Activated T-cell treated with anti-CD3 and anti-CD28 coated beads for 4 hours (primary cell): ENCODE data around the gene DHX34.
"Not testable (repeated sequence)": the region's sequence is repeated elsewhere in the genome, so short reads cannot be mapped to it uniquely, and the experiment has no call there.

ENCODE experiments used
- DNase-seq: peaks from one replicate; pipeline ENCODE4 v3.0.0-alpha.2; 2020

Gene DHX34

DNA sequence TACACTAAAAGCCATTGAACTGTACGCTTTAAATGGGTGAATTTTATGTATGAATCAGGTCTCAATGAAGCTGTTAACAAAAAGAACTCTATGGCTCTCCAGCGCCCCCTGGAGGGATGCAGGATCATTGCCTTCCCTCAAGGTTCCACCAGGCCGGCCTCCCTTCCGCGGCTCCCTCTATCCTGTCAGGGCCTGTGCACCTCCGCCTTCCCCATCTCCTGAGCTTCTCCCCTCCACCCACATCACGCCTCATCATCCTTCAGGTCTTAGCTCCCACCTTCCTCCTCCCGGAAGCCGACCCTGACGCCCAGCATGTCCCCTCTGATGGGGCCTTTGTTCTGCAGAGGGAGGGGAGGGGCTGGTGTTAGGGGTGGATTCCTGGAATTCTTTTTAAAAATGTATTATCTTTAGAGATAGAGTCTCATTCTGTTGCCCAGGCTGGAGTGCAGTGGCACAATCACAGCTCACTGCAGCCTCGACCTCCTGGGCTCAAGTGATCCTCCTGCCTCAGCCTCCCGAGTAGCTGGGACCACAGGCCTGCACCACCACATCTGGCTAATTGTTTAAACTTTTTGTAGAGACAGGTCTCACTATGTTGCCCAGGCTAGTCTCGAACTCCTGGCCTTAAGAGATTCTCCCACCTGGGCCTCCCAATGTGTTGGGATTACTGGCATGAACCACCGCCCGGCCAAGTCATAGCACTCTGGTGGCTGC is 42.6 kb downstream of the DHX34 start:
- DNase-seq = peak; percentile 80

DNA sequence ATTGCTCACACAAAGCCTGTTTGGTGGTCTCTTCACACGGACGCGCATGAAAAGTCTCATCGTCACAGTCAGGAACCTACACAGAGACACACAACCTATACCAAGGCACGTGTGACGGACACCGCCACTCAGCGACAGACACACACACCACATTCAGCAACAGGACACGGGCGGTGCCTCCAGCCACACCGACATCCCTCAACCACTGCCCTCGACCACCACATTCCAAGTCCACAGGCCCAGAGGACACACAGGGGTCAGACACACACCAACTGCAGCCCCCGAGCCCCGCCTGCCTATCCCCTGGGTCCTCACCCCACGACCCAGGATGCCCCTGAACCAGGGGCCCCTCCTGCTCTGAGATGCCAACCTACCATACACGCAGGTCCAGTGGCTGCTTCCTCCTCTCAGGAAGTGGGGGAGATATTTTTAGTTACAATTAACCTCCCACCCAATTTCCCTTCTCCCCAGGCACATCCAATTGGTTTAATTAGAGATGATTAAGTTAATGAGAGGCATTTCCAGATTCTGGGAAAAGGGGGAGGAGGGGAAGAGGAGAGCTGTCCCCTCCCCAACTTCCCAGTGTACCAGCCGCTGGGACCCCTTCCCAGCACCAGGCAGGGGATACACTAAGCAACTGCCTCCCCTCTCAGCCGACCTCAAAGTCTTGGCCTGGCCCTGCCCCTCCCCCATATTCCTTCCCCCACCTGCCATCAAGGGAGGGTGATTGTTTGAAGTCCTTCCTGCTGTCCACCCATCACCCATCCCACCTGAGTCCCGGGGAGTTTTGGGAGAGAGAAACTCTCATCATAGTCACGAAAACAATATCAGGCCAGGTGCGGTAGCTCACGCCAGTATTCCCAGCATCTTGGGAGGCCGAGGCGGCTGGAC is 49.8 kb downstream of the DHX34 start:
- DNase-seq = no peak

GRCh38 chr19:47402504-47402903 is 53.4 kb downstream of the DHX34 start:
- no peak for DNase-seq

DNA sequence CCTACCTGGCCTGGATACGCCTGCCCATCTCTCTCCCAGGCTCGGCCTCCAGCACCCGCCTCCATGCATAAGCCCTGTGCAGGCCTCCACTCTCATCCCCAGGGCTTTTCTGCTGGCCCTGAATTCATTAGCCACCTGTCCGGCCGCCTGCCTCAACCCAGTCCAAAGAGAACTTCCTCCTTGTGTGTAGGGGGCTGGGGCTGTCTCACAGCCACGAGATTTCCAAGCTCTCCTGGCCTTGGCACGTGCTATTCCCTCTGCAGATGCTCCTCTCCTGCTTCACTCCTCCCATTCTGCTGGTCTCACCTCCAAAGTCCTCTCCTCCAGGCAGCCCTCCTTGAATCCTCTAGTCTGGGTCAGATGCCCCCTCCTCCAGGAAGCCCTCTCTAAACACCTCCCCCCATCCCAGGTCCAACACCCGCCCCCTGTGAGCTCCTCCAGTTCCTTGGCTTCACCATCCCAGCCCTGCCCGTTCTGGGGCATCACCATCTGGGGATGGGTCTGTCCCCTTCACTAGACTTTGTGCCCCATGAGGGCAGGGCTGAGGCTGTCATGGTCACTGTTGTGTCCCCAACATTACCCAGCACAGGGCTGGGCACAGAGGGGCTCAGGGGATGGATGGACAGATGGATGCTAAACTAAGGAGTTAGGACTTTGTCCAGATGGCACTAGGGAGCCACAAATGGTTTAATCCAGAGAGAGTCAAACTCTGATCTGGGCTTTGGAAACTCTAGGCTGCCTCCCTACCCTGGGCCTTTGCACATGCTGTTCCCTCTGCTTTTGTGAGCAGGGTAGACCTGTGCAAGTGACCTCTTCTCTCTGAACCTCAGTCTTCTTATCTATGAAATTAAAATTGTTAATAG is 55.5 kb downstream of the DHX34 start:
- DNase-seq = no peak

DNA sequence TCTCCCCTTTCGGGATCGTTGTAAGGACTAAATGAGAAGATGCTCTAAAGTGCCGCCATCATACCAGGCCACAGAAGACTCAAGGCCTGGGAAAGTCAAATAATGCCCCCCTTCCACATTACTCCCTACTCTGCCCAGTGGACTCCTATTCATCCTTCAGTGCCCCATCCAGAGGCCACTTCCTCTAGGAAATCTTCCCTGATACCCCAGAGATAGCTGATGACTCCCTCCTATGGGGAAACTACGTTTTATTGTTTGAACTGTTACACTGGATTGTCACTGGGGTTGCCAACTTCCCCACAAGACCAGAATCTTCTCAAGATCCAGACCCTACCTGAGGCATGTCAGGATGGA is 56.1 kb downstream of the DHX34 start:
- DNase-seq = no peak

GRCh38 chr19:47405854-47406417 is 56.8 kb downstream of the DHX34 start:
- DNase-seq = no peak

DNA sequence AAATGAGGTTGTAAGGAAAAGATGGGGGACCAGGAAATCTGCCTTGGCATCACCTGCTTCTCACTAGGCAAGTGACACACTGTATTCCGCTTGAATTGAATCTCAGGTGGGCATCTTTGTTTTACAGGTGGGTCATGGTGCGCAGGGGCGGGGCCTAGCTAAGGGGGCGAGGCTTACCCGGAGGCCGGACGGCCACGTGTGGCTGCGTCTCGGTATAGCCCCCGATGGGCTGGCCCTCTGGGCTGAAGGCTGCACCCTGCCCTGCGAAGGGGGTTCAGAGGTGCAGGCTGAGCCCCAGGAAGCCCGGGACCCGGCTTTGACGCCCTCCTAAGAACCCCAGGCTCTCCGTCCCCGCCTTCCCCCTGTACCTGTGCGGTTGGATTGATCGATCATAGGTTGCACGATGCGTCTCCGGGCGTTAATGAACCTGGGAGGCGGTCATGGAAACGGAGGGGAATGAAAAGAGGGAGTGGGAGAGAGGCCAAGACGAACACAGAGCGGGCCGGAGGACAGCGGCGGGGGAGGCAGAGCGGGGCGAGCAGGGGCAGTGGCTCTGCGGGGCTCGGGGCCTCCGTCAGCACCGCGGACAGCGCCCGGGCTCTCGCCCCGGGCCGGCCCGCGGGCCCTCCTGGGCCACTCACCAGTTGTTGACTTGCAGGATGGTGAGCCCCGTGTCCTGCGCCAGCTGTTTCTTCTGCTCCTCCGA is 57.7 kb downstream of the DHX34 start:
- DNase-seq = no peak

- DNase-seq = no peak
Measured at GRCh38 chr19:47407417-47407774, 58.3 kb downstream of the DHX34 start.

DNA sequence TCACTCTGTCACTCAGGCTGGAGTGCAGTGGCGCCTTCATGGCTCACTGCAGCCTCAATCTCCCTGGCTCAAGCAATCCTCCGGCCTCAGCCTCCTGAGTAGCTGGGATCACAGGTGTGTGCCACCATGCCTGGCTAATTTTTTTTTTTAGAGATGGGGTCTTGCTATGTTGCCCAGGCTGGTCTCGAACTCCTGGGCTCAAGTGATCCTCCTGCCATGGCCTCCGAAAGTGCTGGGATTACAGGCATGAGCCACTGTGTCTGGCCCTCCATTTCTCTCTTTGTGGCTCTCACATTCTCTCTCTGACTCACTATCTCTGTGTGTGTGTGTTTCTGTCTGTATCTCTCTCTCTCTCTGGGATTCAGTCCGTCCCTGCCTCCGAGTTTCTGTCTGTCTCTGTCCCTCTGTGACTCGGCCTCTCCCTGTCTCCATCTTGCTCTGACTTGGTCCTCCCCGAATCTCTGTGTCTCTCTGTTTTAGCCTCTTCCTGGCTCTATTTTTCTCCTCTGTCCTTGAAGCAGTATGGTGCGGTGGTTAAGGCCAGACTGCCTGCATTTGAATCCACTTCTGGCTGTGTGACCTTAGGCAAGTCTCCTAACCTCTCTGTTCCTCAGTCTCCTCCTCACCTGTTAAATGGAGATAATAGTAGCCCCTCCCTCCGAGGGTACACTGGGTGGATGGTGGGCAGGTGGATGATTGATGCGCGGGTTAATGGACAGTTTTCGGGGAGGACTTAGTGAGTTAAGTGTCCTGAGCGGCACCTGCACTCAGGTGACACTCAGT is 59.2 kb downstream of the DHX34 start:
- DNase-seq = no peak

GRCh38 chr19:47411101-47411500 is 62.0 kb downstream of the DHX34 start:
- no peak for DNase-seq

GRCh38 chr19:47411696-47412095 is 62.6 kb downstream of the DHX34 start:
- DNase-seq = not testable (repeated sequence)

DNA sequence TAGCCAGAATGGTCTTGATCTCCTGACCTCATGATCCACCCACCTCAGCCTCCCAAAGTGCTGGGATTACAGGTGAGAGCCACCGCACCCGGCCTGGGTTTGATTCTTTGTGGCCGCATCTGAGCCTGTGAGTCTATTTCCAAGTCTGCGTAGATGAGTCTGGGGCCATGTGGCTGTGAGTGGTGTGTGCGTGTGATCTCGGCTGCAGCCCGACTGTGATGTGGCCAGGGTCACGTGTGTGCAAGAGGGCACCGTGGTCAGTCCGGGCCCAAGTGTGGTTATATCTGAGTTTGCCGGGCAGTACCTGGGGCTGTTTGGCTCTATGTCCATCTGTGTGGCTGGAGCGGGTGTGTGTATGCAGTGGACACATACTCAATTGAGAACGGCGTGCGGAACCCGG is 64.8 kb downstream of the DHX34 start:
- DNase-seq = no peak

- no peak for DNase-seq
Measured at GRCh38 chr19:47414469-47414868, 65.4 kb downstream of the DHX34 start.

DNA sequence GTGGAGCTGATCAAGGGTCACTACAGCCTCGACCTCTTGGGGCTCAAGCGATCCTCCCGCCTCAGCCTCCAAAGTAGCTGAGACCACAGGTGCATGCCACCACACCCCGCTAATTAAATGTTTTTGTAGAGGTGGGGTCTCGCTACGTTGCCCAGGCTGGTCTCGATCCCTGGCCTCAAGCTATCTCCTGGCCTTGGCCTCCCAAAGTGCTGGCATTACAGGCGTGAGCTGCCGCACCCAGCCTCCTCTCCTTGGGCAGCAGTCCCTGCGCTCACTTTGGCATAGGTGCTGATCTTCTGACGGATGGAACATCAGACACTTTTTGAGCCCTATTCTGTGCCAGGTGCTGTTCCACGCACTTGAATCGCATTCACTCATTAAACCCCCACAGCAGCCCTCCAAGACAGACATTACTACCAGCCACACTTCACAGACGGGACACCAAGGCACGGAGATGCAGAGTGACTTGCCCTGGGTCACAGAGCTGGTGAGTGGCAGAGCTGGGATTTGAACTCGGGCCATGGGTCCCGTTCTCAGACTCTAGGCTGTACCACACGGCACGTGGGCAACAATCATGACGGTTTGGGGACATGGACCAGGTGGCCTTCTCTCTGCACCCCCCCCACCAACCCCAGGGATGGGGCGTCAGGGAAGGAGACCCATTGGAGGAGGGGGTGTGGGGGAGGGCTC is 67.0 kb downstream of the DHX34 start:
- DNase-seq = no peak

DNA sequence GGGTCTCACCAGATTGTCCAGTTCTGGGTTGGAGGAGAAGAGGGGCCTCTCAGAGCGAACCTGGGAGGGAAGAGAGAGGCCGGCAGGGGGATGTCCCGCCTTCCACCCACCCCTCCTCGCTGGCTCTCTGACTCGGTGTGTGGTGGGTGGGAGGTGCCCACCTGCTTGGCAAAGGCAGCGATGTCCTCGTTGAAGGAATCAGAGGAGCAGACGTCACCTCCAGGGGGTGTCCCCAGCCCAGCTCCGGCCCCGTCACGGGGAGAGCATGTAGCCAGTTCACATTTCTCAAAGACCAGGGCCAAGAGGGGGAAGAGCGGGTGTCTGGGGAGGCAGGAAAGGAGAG is 67.5 kb downstream of the DHX34 start:
- no peak for DNase-seq

DNA sequence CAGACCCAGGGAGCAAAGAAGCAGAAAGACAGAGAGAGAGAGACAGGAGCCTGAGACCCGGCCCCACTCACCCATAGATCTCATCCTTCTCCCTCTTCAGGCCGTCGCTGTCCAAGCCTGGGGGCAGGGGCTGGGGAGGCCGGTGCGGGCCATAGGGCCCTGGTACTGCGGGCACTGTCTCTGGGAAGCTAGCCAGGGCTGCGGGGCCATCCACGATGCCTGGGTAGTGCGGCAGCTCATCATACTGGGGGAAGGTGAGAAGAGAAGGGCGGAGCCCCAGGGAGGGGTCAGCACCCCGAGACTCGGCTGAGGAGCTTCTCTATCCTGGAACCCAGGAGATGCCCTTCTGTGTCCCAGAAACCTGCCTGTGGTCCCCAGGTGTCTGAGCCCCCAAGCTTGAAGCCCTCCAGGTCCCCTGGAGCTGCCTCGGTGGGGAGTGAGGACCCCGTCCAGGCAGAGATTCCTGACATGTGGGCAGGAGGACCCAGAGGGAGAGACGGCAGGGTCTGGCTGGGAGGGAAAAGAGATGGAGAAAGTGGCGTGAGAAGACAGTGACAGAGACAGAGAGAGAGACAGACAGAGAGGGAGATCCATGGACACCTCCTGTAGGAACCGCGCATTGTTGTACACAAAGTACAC is 68.1 kb downstream of the DHX34 start:
- DNase-seq = no peak

GRCh38 chr19:47417746-47418691 is 68.9 kb downstream of the DHX34 start:
- DNase-seq = no peak

DNA sequence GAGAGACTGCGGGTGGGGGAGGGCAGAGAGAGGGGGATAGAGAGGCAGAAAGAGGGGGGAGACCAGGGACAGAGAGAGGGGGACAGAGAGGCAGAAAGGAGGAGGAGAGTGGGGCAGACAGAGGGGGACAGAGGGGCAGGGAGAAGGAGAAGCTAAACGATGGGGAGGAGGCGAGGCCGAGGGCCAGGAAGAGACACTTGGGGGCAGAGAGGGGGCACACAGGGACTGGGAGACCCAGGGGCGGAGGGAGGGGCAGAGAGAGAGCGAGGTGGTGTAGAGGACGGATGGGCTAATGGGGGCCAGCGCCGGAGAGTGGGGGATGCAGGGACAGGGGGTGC is 69.5 kb downstream of the DHX34 start:
- no peak for DNase-seq

DNA sequence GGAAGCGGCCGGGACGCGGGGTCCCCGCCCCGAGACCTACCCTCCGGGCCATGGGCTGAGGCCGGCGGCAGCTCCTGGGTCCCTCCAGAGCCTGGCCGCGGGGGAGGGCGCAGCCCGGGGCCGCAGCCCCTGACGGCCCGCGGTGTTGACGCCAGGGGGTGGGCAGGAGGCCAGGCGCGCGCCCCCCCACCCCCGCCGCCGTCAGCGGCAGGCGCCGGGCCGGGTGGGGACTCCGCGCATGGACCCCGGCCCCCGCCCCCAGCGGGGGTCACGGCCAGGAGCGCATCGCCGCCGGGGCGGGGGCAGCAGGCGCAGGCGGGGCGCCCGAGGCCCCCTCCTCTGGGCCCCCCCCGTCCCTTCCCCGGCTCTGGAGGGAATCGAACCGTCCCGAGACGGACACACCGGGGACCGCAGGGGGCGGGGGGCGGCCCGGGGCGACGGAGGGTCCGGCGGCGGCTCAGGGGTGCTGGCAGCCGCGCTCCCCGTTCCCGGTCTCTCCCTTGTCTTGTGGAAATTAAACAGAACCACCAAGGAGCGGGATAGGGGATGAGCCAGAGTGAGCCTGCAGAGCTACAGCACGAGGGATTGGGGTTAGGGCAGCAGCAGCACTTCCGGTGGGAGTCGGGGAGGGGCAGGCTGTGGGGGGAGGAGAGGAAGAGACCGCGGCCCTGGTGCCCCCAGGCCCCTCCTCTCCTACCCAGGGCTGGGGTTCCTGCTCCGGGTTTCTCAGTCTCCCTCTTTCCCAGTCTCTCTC is 70.1 kb downstream of the DHX34 start, which contains the start of gene MEIS3:
Gene MEIS3 (minus strand): TSS at position 498 of the 754 bp plus-strand sequence. CDS start 446 bp downstream, at position 52.
- no peak for DNase-seq
